Esophagus mucosa (tissue), 1 donor: ENCODE measurements around the gene SH3TC2. TPM values are rescaled to one million over a fixed set of nuclear protein-coding genes. Genes with fewer than 3 reads are reported as not detected.

Source experiments
- ATAC-seq: fragments of 200-7000 bp; cut with Tn5 transposase; one replicate; pipeline ENCODE4 v1.9.1; 2020
- total RNA-seq: library from RNA; stranded (reverse); gene quantifications from one replicate; pipeline ENCODE4 v1.2.4, GENCODE V29; 2023
- donor health status: DM: yes; HTN: yes; CAD: no.

Gene SH3TC2
- total RNA-seq, 1 donor from 2014 or later = 3.4 TPM

- no peak for ATAC-seq
These were observed 66.6 kb downstream of the SH3TC2 start for GRCh38 chr5:148996270-148996669.

- ATAC-seq = no peak
These were observed 67.1 kb downstream of the SH3TC2 start for GRCh38 chr5:148995791-148996190.

- ATAC-seq = no peak
These were observed 69.5 kb downstream of the SH3TC2 start for GRCh38 chr5:148993283-148993936.

- ATAC-seq = peak; percentile 75
These were observed 70.6 kb downstream of the SH3TC2 start for GRCh38 chr5:148992265-148992664.

- peak; percentile 66 for ATAC-seq
These were observed 71.3 kb downstream of the SH3TC2 start for GRCh38 chr5:148991566-148991965.

GRCh38 chr5:148990817-148991216 is 72.0 kb downstream of the SH3TC2 start:
- no peak for ATAC-seq

- ATAC-seq = no peak
These were observed 73.3 kb downstream of the SH3TC2 start for GRCh38 chr5:148989567-148989966.

GRCh38 chr5:148988328-148988727 is 74.5 kb downstream of the SH3TC2 start:
- no peak for ATAC-seq

GRCh38 chr5:148986636-148987035 is 76.2 kb downstream of the SH3TC2 start:
- peak; percentile 96 for ATAC-seq

- peak; percentile 47 for ATAC-seq
These were observed 78.5 kb downstream of the SH3TC2 start for GRCh38 chr5:148984345-148984744.

- no peak for ATAC-seq
These were observed 81.5 kb downstream of the SH3TC2 start for GRCh38 chr5:148981353-148981752.

- ATAC-seq = no peak
These were observed 82.1 kb downstream of the SH3TC2 start for GRCh38 chr5:148980731-148981130.

GRCh38 chr5:148979083-148979723 is 83.7 kb downstream of the SH3TC2 start:
- peak; percentile 99 for ATAC-seq

GRCh38 chr5:148978370-148979082 is 84.3 kb downstream of the SH3TC2 start:
- peak; percentile 78 for ATAC-seq

GRCh38 chr5:148976569-148977381 is 86.1 kb downstream of the SH3TC2 start:
- no peak for ATAC-seq

GRCh38 chr5:148974642-148975327 is 88.1 kb downstream of the SH3TC2 start:
- no peak for ATAC-seq

GRCh38 chr5:148973455-148973854 is 89.4 kb downstream of the SH3TC2 start:
- ATAC-seq = no peak

- ATAC-seq = peak; percentile 81
These were observed 89.9 kb downstream of the SH3TC2 start for GRCh38 chr5:148972974-148973374.

GRCh38 chr5:148972396-148972795 is 90.5 kb downstream of the SH3TC2 start:
- ATAC-seq = no peak

GRCh38 chr5:148970876-148971275 is 92.0 kb downstream of the SH3TC2 start:
- ATAC-seq = no peak

- no peak for ATAC-seq
These were observed 92.6 kb downstream of the SH3TC2 start for GRCh38 chr5:148970228-148970627.

GRCh38 chr5:148969291-148969690 is 93.6 kb downstream of the SH3TC2 start:
- ATAC-seq = no peak
